Measurements from ENCODE around the gene TTC14.
"Not testable (repeated sequence)": the region's sequence is repeated elsewhere in the genome, so short reads cannot be mapped to it uniquely, and the experiment has no call there.

The TTC14 gene

GRCh38 chr3:180601688-180602666 lies at the start of gene TTC14:
TSS of gene TTC14 (plus strand) at chr3:180602163. CDS start at chr3:180602262, 99 bp downstream.
- Mint-ChIP-seq H3K27me3 (peaks cover 5% of the 10 kb centered on the region), H3K36me3 (peaks cover 21% of the 10 kb centered on the region), H3K4me3 (peak within 1 kb of the TSS; percentile 97), H3K27ac (peak within 1 kb of the TSS; percentile 92), H3K4me1 (peaks cover 47% of the 10 kb centered on the region), H3K9me3 (peaks cover 5% of the 10 kb centered on the region)

DNA sequence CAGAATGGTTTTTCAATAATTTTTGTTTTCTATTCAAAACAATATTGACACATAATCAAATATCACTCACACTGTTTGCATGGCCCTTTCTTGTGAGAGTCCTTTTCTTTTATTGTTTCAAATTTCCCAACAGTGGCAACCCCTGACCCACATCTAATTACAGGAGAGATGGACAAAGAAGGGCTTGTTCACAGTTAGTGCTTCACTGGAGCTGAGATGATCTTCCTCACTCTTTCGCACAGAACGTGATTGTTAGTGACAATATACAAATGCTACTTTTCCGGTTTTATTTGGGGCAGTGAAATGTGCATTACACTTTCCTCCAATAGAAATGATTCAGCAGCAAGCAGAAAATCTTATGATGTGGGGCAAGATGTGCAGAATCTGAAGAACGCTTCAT lies 38.6 kb upstream of the TTC14 start:
- H3K27ac Mint-ChIP-seq: no peak overlapping the region
- peaks cover 3% of the 10 kb centered on the region for H3K27me3 Mint-ChIP-seq
- no peaks in the 10 kb centered on the region for H3K4me1 Mint-ChIP-seq
- H3K4me3 Mint-ChIP-seq: no peak overlapping the region
- H3K9me3 Mint-ChIP-seq: peaks cover 12% of the 10 kb centered on the region
- H3K36me3 Mint-ChIP-seq: no peaks in the 10 kb centered on the region

DNA sequence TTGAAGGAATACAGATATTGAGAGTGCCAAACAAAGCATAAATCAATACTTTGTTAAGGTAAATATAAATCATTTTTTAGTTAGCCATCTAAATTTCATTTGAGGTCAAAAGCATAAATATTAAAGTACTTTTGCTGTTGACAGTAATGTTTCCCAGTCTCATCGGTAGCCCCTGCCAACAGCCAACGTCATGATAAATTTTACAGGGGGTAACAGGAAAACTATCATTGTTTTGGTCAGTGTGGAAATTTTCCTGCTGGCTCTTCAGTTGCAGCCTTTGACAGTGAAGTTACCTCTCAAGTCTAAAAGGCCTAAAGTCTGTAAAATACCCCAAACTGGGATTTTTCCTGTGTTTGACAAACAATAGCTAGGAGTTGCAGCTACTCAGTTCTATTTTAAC lies 37.3 kb upstream of the TTC14 start:
- Mint-ChIP-seq H3K27me3 (peaks cover 4% of the 10 kb centered on the region), H3K36me3 (no peaks in the 10 kb centered on the region), H3K27ac (no peak overlapping the region), H3K4me1 (no peaks in the 10 kb centered on the region), H3K9me3 (peaks cover 5% of the 10 kb centered on the region), H3K4me3 (no peak overlapping the region)

- no peak overlapping the region for H3K27ac Mint-ChIP-seq
- no peak overlapping the region for H3K4me3 Mint-ChIP-seq
- H3K27me3 Mint-ChIP-seq: peaks cover 5% of the 10 kb centered on the region
- H3K4me1 Mint-ChIP-seq: no peaks in the 10 kb centered on the region
- H3K9me3 Mint-ChIP-seq: no peaks in the 10 kb centered on the region
- no peaks in the 10 kb centered on the region for H3K36me3 Mint-ChIP-seq
Observed at GRCh38 chr3:180570238-180570637, 31.7 kb upstream of the TTC14 start.

DNA sequence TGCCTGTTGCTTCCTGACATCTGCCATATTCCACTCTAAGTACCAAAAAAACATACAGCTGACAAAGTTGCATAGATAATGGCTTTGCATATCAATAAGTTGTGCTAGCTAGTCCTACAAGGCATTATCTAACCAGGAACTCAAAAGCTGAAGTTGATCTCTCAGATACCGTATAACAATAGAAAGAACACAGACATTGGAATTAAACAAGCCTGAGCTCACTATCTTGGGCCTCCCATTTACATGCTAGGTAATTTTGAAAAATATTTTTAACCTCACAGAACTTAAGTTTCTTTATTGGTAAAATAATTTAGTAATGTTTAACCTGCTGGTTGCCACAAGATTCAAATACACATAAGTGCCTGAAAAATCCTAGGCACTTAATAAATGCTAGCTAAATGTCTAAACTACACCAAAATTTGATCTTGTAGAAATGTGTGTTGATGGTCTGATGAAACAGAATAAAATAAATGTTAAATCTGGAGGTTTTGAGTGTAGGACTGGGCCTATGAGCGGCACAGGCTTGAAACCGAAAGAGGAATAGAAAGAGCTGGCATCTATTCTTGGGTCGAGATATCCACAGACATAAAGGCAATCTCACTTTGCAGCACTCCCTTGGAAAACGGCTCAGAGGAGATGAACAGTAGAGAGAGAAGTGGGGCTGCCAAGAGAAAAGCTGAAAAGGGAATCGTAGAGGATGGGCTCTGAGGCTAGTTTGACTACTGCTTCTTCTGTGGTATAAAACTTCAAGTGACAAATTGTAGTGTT lies 29.9 kb upstream of the TTC14 start:
- Mint-ChIP-seq H3K4me1 (no peaks in the 10 kb centered on the region), H3K27me3 (peaks cover 3% of the 10 kb centered on the region), H3K9me3 (no peaks in the 10 kb centered on the region), H3K27ac (no peak overlapping the region), H3K36me3 (no peaks in the 10 kb centered on the region), H3K4me3 (no peak overlapping the region)

GRCh38 chr3:180575571-180575970 lies 26.4 kb upstream of the TTC14 start:
- Mint-ChIP-seq H3K4me3 (no peak overlapping the region), H3K4me1 (no peaks in the 10 kb centered on the region), H3K36me3 (no peaks in the 10 kb centered on the region), H3K27me3 (peaks cover 6% of the 10 kb centered on the region), H3K27ac (no peak overlapping the region), H3K9me3 (no peaks in the 10 kb centered on the region)

DNA sequence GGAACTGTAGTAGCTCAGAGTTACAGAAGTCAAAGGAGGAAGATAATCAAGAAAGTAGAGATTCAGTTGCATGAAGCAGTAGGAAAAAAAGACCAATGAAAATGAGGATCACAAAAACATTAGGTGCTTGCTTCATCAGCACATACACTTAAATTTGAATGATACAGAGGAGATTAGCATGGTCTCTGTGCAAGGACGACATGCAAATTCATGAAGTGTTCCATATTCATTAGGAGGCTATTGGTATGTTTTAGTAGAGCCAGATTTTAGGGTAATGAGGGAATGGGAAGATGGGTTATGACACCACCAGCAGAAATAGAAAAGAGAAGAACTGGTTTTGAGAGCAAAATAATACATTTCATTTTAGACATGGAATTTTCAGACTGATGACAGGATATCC lies 21.0 kb upstream of the TTC14 start:
- H3K4me3 Mint-ChIP-seq: no peak overlapping the region
- no peaks in the 10 kb centered on the region for H3K4me1 Mint-ChIP-seq
- no peaks in the 10 kb centered on the region for H3K36me3 Mint-ChIP-seq
- peaks cover 24% of the 10 kb centered on the region for H3K27me3 Mint-ChIP-seq
- no peaks in the 10 kb centered on the region for H3K9me3 Mint-ChIP-seq
- H3K27ac Mint-ChIP-seq: no peak overlapping the region

GRCh38 chr3:180590396-180590795 lies 11.6 kb upstream of the TTC14 start:
- no peaks in the 10 kb centered on the region for H3K4me1 Mint-ChIP-seq
- no peaks in the 10 kb centered on the region for H3K36me3 Mint-ChIP-seq
- H3K27ac Mint-ChIP-seq: no peak overlapping the region
- H3K9me3 Mint-ChIP-seq: no peaks in the 10 kb centered on the region
- peaks cover 43% of the 10 kb centered on the region for H3K27me3 Mint-ChIP-seq
- no peak overlapping the region for H3K4me3 Mint-ChIP-seq

- H3K27ac Mint-ChIP-seq, H3K4me1 Mint-ChIP-seq, H3K4me3 Mint-ChIP-seq, H3K9me3 Mint-ChIP-seq, H3K36me3 Mint-ChIP-seq: not testable (repeated sequence)
- peaks cover 33% of the 10 kb centered on the region for H3K27me3 Mint-ChIP-seq
Observed at GRCh38 chr3:180593631-180594030, 8.3 kb upstream of the TTC14 start.

- H3K27ac Mint-ChIP-seq: no peak overlapping the region
- H3K9me3 Mint-ChIP-seq: no peaks in the 10 kb centered on the region
- no peaks in the 10 kb centered on the region for H3K36me3 Mint-ChIP-seq
- no peak overlapping the region for H3K4me3 Mint-ChIP-seq
- H3K4me1 Mint-ChIP-seq: no peaks in the 10 kb centered on the region
- H3K27me3 Mint-ChIP-seq: peaks cover 29% of the 10 kb centered on the region
Observed at GRCh38 chr3:180594631-180595558, 7.1 kb upstream of the TTC14 start.

GRCh38 chr3:180595559-180595935 lies 6.4 kb upstream of the TTC14 start:
- H3K27me3 Mint-ChIP-seq: peaks cover 29% of the 10 kb centered on the region
- H3K4me1 Mint-ChIP-seq: no peaks in the 10 kb centered on the region
- H3K36me3 Mint-ChIP-seq: no peaks in the 10 kb centered on the region
- no peak overlapping the region for H3K27ac Mint-ChIP-seq
- no peaks in the 10 kb centered on the region for H3K9me3 Mint-ChIP-seq
- no peak overlapping the region for H3K4me3 Mint-ChIP-seq

GRCh38 chr3:180600473-180600872 lies 1.5 kb upstream of the TTC14 start:
- Mint-ChIP-seq H3K9me3 (peaks cover 5% of the 10 kb centered on the region), H3K4me3 (peak overlapping the region; percentile 97), H3K27ac (peak overlapping the region; percentile 56), H3K36me3 (peaks cover 15% of the 10 kb centered on the region), H3K4me1 (peaks cover 35% of the 10 kb centered on the region), H3K27me3 (peaks cover 7% of the 10 kb centered on the region)

DNA sequence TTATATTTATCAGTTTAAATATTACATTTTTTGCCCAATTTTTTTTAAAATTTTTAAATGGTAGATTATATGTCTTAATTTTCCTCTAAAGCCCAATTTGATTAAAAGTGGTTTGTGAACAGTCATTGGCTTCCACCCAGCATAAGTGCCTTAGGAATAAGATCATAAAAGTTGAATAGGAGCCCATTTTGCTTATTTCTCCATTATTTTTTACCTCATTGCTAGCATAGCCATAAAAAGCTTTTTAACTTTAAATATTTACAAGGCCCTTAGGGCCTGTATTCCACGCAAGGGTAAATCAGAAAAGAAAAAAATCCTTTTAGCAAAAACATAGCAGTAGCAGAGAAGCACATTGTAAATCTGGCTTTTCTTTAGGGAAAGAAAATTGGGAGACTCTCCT lies 9.0 kb downstream of the TTC14 start:
- Mint-ChIP-seq H3K27ac (no peak overlapping the region), H3K36me3 (peaks cover 19% of the 10 kb centered on the region), H3K4me3 (no peak overlapping the region), H3K4me1 (peaks cover 19% of the 10 kb centered on the region), H3K27me3 (no peaks in the 10 kb centered on the region), H3K9me3 (no peaks in the 10 kb centered on the region)

- H3K4me1 Mint-ChIP-seq: peaks cover 9% of the 10 kb centered on the region
- H3K4me3 Mint-ChIP-seq: no peak overlapping the region
- peaks cover 17% of the 10 kb centered on the region for H3K36me3 Mint-ChIP-seq
- H3K27me3 Mint-ChIP-seq: no peaks in the 10 kb centered on the region
- no peaks in the 10 kb centered on the region for H3K9me3 Mint-ChIP-seq
- no peak overlapping the region for H3K27ac Mint-ChIP-seq
Observed at GRCh38 chr3:180612364-180612763, 10.4 kb downstream of the TTC14 start.

- no peaks in the 10 kb centered on the region for H3K9me3 Mint-ChIP-seq
- no peak overlapping the region for H3K4me3 Mint-ChIP-seq
- H3K4me1 Mint-ChIP-seq: no peaks in the 10 kb centered on the region
- no peaks in the 10 kb centered on the region for H3K27me3 Mint-ChIP-seq
- H3K36me3 Mint-ChIP-seq: peaks cover 7% of the 10 kb centered on the region
- H3K27ac Mint-ChIP-seq: peak overlapping the region; percentile 72
Observed at GRCh38 chr3:180615954-180616353, 14.0 kb downstream of the TTC14 start.

Measured in activated naive CD4-positive, alpha-beta T cell treated with anti-CD3 and anti-CD28 coated beads, Interleukin-2, amount 50 U/mL, for 24 hours (primary cell).